ENCODE results near the gene DTWD2.
"Not testable (repeated sequence)": the region's sequence is repeated elsewhere in the genome, so short reads cannot be mapped to it uniquely, and the experiment has no call there.

The DTWD2 gene

DNA sequence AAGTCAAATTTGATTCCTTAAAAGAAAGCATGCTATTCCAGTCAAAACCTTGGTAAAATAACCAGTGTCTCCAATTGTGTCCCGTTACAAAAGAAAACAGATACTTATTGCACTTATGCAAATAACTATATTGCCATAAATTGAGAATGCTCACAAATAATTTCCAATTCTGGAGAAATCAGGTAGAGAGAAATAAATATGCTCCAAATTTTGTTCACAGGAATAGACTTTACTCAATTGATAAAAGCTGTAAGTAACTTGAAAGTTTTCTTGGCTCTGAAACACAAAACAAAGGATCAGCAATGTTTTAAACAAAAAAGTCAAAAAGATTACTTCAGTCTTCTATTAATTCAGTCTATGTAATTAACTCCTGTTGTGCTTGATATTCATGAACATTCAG is 7.8 kb upstream of the DTWD2 start:
- TF ChIP-seq, protein P1, sequence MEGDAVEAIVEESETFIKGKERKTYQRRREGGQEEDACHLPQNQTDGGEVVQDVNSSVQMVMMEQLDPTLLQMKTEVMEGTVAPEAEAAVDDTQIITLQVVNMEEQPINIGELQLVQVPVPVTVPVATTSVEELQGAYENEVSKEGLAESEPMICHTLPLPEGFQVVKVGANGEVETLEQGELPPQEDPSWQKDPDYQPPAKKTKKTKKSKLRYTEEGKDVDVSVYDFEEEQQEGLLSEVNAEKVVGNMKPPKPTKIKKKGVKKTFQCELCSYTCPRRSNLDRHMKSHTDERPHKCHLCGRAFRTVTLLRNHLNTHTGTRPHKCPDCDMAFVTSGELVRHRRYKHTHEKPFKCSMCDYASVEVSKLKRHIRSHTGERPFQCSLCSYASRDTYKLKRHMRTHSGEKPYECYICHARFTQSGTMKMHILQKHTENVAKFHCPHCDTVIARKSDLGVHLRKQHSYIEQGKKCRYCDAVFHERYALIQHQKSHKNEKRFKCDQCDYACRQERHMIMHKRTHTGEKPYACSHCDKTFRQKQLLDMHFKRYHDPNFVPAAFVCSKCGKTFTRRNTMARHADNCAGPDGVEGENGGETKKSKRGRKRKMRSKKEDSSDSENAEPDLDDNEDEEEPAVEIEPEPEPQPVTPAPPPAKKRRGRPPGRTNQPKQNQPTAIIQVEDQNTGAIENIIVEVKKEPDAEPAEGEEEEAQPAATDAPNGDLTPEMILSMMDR (IDR thresholded peaks at IDR 0.05; ENCODE audit: low read depth, low read length, missing control alignments), result no peak
- no peak overlapping the region for H3K4me3 ChIP-seq (ENCODE audit: low read depth, low read length)
- DNase-seq (ENCODE audit: low read depth), result no peak

DNA sequence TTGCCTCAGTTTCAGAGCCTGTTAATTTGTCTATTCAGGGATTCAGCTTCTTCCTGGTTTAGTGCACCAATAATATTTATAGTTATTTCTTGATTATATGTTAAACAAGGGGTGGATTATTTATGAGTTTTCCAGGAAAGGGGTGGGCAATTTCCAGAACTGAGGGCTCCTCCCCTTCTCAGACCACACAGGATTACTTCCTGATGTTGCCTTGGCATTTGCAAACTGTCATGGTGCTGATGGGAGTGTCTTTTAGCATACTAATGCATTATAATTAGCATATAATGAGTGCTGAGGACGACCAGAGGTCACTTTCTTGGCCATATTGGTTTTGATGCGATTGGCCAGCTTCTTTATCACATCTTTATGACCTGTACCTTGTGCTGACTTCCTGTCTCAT is 6.2 kb upstream of the DTWD2 start:
- no peak overlapping the region for H3K4me3 ChIP-seq (ENCODE audit: low read depth, low read length)
- no peak for DNase-seq (ENCODE audit: low read depth)
- TF ChIP-seq, protein P1 (IDR thresholded peaks at IDR 0.05; ENCODE audit: low read depth, low read length, missing control alignments), result no peak

DNA sequence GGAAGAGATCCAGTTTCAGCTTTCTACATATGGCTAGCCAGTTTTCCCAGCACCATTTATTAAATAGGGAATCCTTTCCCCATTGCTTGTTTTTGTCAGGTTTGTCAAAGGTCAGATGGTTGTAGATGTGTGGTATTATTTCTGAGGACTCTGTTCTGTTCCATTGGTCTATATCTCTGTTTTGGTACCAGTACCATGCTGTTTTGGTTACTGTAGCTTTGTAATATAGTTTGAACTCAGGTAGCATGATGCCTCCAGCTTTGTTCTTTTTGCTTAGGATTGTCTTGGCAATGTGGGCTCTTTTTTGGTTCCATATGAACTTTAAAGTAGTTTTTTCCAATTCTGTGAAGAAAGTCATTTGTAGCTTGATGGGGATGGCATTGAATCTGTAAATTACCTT is 4.8 kb upstream of the DTWD2 start:
- DNase-seq (ENCODE audit: low read depth); H3K4me3 ChIP-seq (ENCODE audit: low read depth, low read length): not testable (repeated sequence)

DNA sequence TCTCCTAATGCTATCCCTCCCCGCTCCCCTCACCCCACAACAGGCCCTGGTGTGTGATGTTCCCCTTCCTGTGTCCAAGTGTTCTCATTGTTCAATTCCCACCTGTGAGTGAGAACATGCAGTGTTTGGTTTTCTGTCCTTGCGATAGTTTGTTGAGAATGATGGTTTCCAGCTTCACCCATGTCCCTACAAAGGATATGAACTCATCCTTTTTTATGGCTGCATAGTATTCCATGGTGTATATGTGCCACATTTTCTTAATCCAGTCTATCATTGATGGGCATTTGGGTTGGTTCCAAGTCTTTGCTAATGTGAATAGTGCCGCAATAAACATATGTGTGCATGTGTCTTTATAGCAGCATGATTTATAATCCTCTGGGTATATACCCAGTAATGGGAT is 3.7 kb upstream of the DTWD2 start:
- not testable (repeated sequence) for DNase-seq (ENCODE audit: low read depth); H3K4me3 ChIP-seq (ENCODE audit: low read depth, low read length)

DNA sequence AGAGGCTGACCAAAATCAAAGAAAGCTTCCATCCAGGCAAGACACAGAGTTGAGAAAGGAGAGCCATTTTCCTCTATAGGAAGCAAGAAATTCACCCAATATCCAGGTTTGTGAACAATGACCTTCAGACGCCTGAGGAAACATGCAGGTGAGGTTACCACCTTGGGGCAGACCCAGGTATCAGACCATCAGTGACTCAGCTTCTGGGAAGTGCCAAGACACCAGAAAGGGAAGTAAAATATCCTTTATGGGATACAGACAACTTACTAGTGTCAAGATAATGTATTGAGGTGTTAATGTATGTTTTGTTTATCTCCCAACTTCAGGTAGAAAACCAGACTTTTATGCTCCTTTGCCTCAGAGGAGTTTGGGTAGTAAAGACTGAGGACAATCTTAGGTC is 2.2 kb upstream of the DTWD2 start:
- DNase-seq (ENCODE audit: low read depth), result no peak
- H3K4me3 ChIP-seq (ENCODE audit: low read depth, low read length), result no peak overlapping the region
- TF ChIP-seq, protein P1 (IDR thresholded peaks at IDR 0.05; ENCODE audit: low read depth, low read length, missing control alignments), result no peak

DNA sequence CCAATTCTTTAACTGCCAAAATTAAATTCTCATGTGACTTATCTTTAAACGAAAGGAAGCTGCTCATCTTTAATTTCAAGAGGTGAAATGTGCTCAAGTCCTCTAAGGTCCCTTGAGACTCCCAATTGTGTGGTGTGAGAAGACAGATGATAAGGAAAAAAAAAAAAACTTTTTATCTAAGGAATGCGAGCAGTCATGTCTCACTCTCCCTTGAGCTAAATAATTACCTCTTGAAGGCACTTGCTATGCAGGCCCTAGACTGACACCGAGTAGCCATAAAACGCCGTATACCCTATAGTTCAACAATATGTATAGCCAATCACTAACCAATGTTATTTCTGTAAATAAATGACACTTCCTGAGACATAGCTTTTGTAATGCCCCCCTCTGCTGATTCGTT is 1.5 kb upstream of the DTWD2 start:
- H3K4me3 ChIP-seq (ENCODE audit: low read depth, low read length), result no peak overlapping the region
- TF ChIP-seq, protein P1 (IDR thresholded peaks at IDR 0.05; ENCODE audit: low read depth, low read length, missing control alignments), result no peak
- DNase-seq (ENCODE audit: low read depth), result no peak

DNA sequence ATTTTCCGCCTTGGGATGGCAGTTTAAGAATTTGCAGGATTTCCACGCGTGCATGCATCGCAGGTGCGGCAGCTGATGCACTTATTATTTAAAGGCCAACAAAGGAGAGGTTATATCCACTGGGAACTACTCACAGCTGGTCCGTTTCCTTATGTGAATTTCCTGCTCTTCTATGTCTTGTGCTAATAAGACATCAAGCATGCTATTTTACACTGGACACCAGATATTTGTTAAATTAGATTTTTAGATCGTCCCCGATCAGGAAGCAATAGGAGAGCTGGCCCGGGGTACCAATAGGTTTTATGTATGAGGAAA is 476 bp upstream of the DTWD2 start:
- DNase-seq (ENCODE audit: low read depth), result no peak
- peak overlapping the region; percentile 71 for H3K4me3 ChIP-seq (ENCODE audit: low read depth, low read length)

DNA sequence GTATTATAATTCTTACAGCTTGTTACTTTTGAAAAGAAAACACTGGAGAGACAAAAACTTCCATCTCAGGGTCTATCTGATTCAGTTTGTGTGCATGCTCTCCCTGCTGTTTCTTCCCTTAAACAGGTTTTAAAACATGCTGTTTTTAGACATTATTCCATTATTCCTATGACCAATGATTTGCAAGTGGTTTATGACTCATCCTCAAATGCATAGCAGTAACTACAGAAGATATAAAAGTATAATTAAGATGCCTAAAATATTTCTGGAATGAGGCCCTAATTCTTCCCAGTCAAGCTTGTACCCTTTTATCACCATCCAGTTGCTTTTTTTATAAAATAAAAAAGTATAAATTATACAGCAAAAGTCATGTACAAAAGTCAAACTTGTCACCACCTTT is 3.7 kb downstream of the DTWD2 start:
- TF ChIP-seq, protein P1 (IDR thresholded peaks at IDR 0.05; ENCODE audit: low read depth, low read length, missing control alignments), result no peak
- no peak for DNase-seq (ENCODE audit: low read depth)
- no peak overlapping the region for H3K4me3 ChIP-seq (ENCODE audit: low read depth, low read length)

More for the DNA sequence above, 476 bp upstream of the DTWD2 start:
- TF ChIP-seq, protein P1 (IDR thresholded peaks at IDR 0.05; ENCODE audit: low read depth, low read length, missing control alignments), result no peak
